KBM-7 (cell line): ENCODE data around the gene ARRB1.

Source experiments
- DNase-seq: peaks from one replicate; pipeline ENCODE4 v3.0.0-alpha.2; 2015
- in situ Hi-C: fragments of 300-500 bp; cut with MboI; formaldehyde crosslinking; loops from 2 replicates; pipeline ENCODE4 v1.14.3; 2020; ENCODE audit warnings: low sequenced_read_pairs, low pct_unique_long_range_greater_than_20kb, mixed read lengths

ARRB1 gene

GRCh38 chr11:75225794-75226193 is 125.7 kb downstream of the ARRB1 start:
- DNase-seq = no peak
- in situ Hi-C loops = no loop called here

- in situ Hi-C loops = no loop called here
Observed at GRCh38 chr11:75223954-75224643, 127.4 kb downstream of the ARRB1 start.

GRCh38 chr11:75219869-75220268 is 131.6 kb downstream of the ARRB1 start:
- DNase-seq = no peak
- in situ Hi-C loops = no loop called here

More at GRCh38 chr11:75223954-75224643, 127.4 kb downstream of the ARRB1 start:
- no peak for DNase-seq

GRCh38 chr11:75214843-75215242 is 136.6 kb downstream of the ARRB1 start:
- no peak for DNase-seq
- in situ Hi-C loops = no loop called here

- in situ Hi-C loops = no loop called here
- peak; percentile 90 for DNase-seq
Observed at GRCh38 chr11:75214411-75214821, 137.0 kb downstream of the ARRB1 start.
